HG03159 (cell line): ENCODE results near the gene CPE.
A peak's percentile ranks its signal among the peaks of the same experiment; 100 is the strongest.
"Not testable (repeated sequence)": the region's sequence is repeated elsewhere in the genome, so short reads cannot be mapped to it uniquely, and the experiment has no call there.

Experiments
- ATAC-seq: cut with Tn5 transposase; IDR thresholded peaks from one replicate; pipeline ENCODE4 v1.9.1; 2021; ENCODE audit warnings: mild to moderate bottlenecking, moderate library complexity; ENCODE audit not compliant: unreplicated experiment

Gene CPE

GRCh38 chr4:165458471-165458870 is 79.7 kb downstream of the CPE start:
- no peak for ATAC-seq

DNA sequence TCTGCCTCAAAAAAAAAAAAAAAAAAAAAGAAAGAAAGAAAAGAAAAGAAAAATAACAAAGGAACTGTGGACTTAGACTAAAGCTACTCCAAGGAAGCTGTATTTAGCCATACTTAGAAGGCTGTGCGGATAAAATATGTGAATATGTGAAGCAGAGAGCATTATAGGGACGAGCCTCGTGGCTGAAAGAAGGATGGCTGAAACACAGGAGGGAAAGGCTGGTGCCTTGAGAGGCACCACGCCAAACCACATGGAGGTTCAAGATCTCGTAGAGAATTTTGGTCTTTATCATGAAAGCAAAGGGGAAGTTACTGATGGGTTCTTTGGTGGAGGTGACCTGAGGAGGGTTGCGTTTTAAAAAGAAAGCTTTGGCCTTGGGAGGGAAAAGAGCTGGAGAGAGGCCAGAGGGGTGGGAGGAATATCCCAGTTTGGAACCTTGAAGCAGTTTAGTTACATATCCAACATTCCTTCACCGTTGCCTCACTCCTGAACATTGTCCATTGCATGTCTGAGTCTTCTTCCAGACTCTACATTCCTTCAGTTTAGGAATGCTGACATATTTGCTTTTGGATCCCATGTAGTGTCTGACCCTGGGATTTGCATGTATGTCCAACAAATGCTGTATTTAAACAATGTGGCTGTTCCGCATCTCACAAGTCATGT is 82.5 kb downstream of the CPE start:
- no peak for ATAC-seq

GRCh38 chr4:165462009-165462408 is 83.2 kb downstream of the CPE start:
- no peak for ATAC-seq

- ATAC-seq, result no peak
These were observed 85.6 kb downstream of the CPE start for GRCh38 chr4:165464376-165464775.

DNA sequence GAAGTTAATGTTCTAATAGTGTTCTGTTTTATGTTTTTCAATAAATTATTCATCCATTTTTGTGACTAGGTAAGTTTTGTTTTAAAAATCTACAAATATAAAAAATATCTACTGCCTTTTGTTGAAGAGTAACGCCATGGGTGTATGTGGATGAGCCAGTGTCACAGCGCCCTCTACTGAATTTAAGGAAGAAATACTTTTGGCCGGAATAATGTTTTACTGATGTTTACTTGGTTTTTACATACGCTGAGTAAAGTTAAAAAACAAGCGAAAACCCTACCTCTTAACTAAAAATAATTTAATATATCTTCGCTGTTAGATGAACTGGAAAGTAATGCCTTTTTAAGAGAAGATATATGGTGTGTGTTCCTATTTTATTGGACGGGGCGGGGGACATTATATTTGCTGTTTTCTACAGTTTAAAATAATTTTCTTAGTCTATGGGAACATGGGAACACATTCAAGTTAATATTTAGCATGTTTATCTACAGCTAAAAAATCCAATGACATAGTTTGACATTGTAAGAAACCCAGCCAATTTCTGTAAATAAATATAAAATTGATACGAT is 86.1 kb downstream of the CPE start:
- ATAC-seq, result peak; percentile 83

GRCh38 chr4:165470009-165470408 is 91.2 kb downstream of the CPE start:
- ATAC-seq, result no peak

DNA sequence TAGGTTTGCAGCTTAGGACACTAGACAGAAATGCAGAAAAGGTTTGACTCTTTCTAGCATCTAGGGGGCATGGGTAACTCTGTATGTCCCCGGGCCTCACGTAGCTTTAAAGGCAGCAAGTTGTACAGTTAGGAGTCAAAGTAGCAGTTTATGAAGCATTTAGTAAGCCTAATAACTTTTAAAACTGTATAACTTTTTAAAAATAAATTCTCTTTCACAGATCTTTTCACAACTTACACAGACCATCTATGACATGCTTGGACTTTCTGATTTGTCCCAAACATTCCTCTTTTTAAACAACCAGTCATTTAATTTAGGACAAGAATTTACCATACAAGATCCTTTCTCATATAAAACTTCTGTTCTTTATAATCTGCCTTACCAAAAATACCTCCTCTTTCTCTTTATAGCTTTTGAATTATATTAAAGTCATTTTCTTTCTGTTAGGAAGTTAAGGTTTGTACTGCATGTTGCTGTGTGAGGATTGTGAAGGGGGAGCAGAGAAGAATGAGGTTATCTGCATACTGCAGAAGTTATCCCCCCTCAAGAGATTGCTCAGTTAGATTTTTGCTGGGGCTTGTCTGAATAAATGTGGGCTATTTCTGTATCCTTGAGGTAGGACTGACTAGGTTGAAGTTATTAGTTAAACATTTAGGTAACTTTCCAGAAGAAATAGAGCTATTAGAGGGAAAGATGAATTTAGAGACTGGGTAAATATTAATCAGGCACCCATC is 94.3 kb downstream of the CPE start:
- ATAC-seq, result no peak

GRCh38 chr4:165474784-165475705 is 96.2 kb downstream of the CPE start:
- ATAC-seq, result no peak

- no peak for ATAC-seq
These were observed 96.9 kb downstream of the CPE start for GRCh38 chr4:165475706-165476070.

GRCh38 chr4:165476214-165477098 is 97.6 kb downstream of the CPE start:
- ATAC-seq, result no peak

GRCh38 chr4:165477799-165478198 is 99.0 kb downstream of the CPE start:
- no peak for ATAC-seq

DNA sequence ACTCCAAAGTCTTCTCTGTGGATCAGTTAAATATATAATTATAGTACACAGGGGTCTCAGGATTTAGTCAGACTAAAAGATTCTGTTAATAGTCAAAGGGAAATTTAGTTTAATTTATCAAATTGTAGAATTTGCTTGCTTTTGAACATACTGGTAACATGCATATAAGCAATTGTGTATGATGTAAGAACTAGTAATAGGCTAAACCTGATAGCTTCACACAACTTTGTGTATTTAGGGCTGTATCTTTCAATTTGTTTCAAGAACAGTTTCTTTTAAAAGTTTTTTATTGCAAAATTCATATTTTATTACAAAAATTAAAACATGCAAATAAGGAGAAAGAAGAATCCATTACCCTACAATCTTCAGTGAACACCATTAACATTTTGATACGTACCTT is 99.5 kb downstream of the CPE start:
- ATAC-seq, result no peak

GRCh38 chr4:165481053-165481835 is 102.4 kb downstream of the CPE start:
- ATAC-seq, result no peak

GRCh38 chr4:165489786-165490185 is 111.0 kb downstream of the CPE start:
- ATAC-seq, result no peak

DNA sequence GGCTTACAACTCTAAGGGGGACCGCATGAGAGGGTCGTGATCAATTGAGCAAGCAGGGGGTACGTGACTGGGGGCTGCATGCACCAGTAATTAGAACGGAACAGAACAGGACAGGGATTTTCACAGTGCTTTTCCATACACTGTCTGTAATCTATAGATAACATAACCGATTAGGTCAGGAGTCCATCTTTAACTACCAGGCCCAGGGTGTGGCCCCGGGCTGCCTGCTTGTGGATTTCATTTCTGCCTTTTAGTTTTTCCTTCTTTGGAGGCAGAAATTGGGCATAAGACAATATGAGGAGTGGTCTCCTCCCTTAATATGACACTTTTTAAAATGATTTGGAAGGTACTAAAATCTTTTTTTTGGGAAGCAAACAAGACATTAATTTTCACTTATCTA is 113.8 kb downstream of the CPE start:
- ATAC-seq, result not testable (repeated sequence)

DNA sequence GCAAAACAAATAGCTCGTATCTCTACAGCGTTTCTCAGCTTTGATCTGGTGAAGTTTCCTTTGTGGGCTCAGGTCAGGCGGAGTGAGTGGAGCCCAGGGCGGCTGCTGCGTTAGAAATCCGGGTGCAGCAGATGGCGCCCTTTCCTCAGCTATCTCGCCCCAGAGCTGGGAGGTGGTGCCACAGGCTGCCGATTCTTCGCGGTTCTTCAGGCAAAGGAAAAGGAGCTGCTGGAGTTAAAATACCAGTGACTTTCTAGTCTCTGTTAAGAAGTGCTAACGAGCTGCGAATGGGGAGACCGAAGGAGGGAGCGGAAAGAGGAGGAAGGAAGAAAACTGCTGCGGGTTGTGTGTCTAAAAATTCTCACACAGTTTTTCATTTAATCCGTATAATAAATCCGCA is 114.6 kb downstream of the CPE start:
- ATAC-seq, result peak; percentile 98

- ATAC-seq, result no peak
These were observed 124.4 kb downstream of the CPE start for GRCh38 chr4:165502916-165503907.

DNA sequence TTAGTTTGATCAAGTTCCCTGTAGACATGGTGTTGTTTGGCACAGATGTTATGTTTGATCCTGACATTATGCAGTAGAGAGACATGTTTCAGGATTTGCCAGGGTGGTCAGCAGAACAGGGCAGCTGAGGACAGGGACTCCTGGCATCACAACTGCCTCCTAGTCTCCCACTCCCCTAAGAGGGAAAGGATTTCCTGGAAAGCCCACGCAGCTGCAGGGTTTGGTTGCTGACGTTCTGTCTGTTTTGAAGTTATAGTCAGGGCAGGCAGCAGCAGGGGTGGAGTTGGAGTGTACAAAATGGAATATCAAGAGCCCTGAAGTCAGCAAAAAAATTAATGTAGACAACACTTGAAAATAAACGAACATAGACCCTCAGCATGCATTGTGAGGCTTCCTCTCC is 125.4 kb downstream of the CPE start:
- ATAC-seq, result no peak
